ENCODE measurements around the gene ACVR1. TPM values are rescaled to one million over a fixed set of nuclear protein-coding genes. Genes with fewer than 3 reads are reported as not detected.
A peak's percentile ranks its signal among the peaks of the same experiment; 100 is the strongest.

ACVR1 gene
- total and polyA plus RNA-seq, 2 donors (not counting 1 experiment from before 2014, with no cell fraction given), result 42.9 to 72.1 TPM

- no peak overlapping the region for H3K4me3 ChIP-seq (replicated peaks in 1 of 4; ENCODE audit: control extremely low read depth in 1 of 4, insufficient read depth in 1 of 4, low read depth in 3 of 4, low read length in 4 of 4)
- H3K9ac ChIP-seq (ENCODE audit: insufficient read depth, low read length), result no peak overlapping the region
- no peaks in the 10 kb centered on the region for H3K27me3 ChIP-seq (ENCODE audit: control insufficient read depth, insufficient read depth, low read length)
- no peaks in the 10 kb centered on the region for H3K9me3 ChIP-seq (ENCODE audit: control insufficient read depth, insufficient read depth, low read depth, low read length)
- no peaks in the 10 kb centered on the region for H3K79me2 ChIP-seq (ENCODE audit: control insufficient read depth, insufficient read depth, low read length)
- H2AFZ ChIP-seq (ENCODE audit: low read length), result no peak overlapping the region
- no peaks in the 10 kb centered on the region for H3K4me1 ChIP-seq (ENCODE audit: control insufficient read depth, extremely low read depth, insufficient read depth, low read length)
- DNase-seq (ENCODE audit: low read depth in 2 of 2), result no peak
- TF ChIP-seq EZH2 (IDR thresholded peaks at IDR 0.05; ENCODE audit: low read length, missing control alignments) (no peak), CTCF (conservative IDR thresholded peaks at IDR 0.05 in 1 of 2, IDR thresholded peaks at IDR 0.05 in 1 of 2; ENCODE audit: low read depth in 1 of 2, low read length in 2 of 2) (no peak)
- H3K27ac ChIP-seq (ENCODE audit: insufficient read depth, low read length), result no peak overlapping the region
- H3K36me3 ChIP-seq (ENCODE audit: control insufficient read depth, insufficient read depth, low read length), result no peaks in the 10 kb centered on the region
- H3K4me2 ChIP-seq (ENCODE audit: extremely low read depth, insufficient read depth, low read length), result no peak overlapping the region
- H4K20me1 ChIP-seq (ENCODE audit: control insufficient read depth, extremely low read depth, insufficient read depth, low read length), result no peaks in the 10 kb centered on the region
Observed at GRCh38 chr2:157699806-157700205, 176.3 kb downstream of the ACVR1 start.

GRCh38 chr2:157699009-157699408 is 177.1 kb downstream of the ACVR1 start:
- H3K4me1 ChIP-seq (ENCODE audit: control insufficient read depth, extremely low read depth, insufficient read depth, low read length), result no peaks in the 10 kb centered on the region
- no peaks in the 10 kb centered on the region for H3K36me3 ChIP-seq (ENCODE audit: control insufficient read depth, insufficient read depth, low read length)
- no peaks in the 10 kb centered on the region for H3K27me3 ChIP-seq (ENCODE audit: control insufficient read depth, insufficient read depth, low read length)
- no peak overlapping the region for H3K4me3 ChIP-seq (replicated peaks in 1 of 4; ENCODE audit: control extremely low read depth in 1 of 4, insufficient read depth in 1 of 4, low read depth in 3 of 4, low read length in 4 of 4)
- no peak overlapping the region for H3K27ac ChIP-seq (ENCODE audit: insufficient read depth, low read length)
- no peaks in the 10 kb centered on the region for H4K20me1 ChIP-seq (ENCODE audit: control insufficient read depth, extremely low read depth, insufficient read depth, low read length)
- DNase-seq (ENCODE audit: low read depth in 2 of 2), result no peak
- no peak overlapping the region for H3K9ac ChIP-seq (ENCODE audit: insufficient read depth, low read length)
- no peak overlapping the region for H3K4me2 ChIP-seq (ENCODE audit: extremely low read depth, insufficient read depth, low read length)
- no peak overlapping the region for H2AFZ ChIP-seq (ENCODE audit: low read length)
- no peak for TF ChIP-seq CTCF (conservative IDR thresholded peaks at IDR 0.05 in 1 of 2, IDR thresholded peaks at IDR 0.05 in 1 of 2; ENCODE audit: low read depth in 1 of 2, low read length in 2 of 2)
- no peak for TF ChIP-seq EZH2 (IDR thresholded peaks at IDR 0.05; ENCODE audit: low read length, missing control alignments)
- no peaks in the 10 kb centered on the region for H3K79me2 ChIP-seq (ENCODE audit: control insufficient read depth, insufficient read depth, low read length)
- no peaks in the 10 kb centered on the region for H3K9me3 ChIP-seq (ENCODE audit: control insufficient read depth, insufficient read depth, low read depth, low read length)

- H3K36me3 ChIP-seq (ENCODE audit: control insufficient read depth, insufficient read depth, low read length), result no peaks in the 10 kb centered on the region
- no peak overlapping the region for H3K27ac ChIP-seq (ENCODE audit: insufficient read depth, low read length)
- no peaks in the 10 kb centered on the region for H3K9me3 ChIP-seq (ENCODE audit: control insufficient read depth, insufficient read depth, low read depth, low read length)
- no peak for TF ChIP-seq EZH2 (IDR thresholded peaks at IDR 0.05; ENCODE audit: low read length, missing control alignments)
- no peak for TF ChIP-seq CTCF (conservative IDR thresholded peaks at IDR 0.05 in 1 of 2, IDR thresholded peaks at IDR 0.05 in 1 of 2; ENCODE audit: low read depth in 1 of 2, low read length in 2 of 2)
- no peak overlapping the region for H3K9ac ChIP-seq (ENCODE audit: insufficient read depth, low read length)
- no peaks in the 10 kb centered on the region for H3K4me1 ChIP-seq (ENCODE audit: control insufficient read depth, extremely low read depth, insufficient read depth, low read length)
- H3K4me3 ChIP-seq (replicated peaks in 1 of 4; ENCODE audit: control extremely low read depth in 1 of 4, insufficient read depth in 1 of 4, low read depth in 3 of 4, low read length in 4 of 4), result no peak overlapping the region
- no peaks in the 10 kb centered on the region for H4K20me1 ChIP-seq (ENCODE audit: control insufficient read depth, extremely low read depth, insufficient read depth, low read length)
- no peak overlapping the region for H2AFZ ChIP-seq (ENCODE audit: low read length)
- no peaks in the 10 kb centered on the region for H3K27me3 ChIP-seq (ENCODE audit: control insufficient read depth, insufficient read depth, low read length)
- H3K79me2 ChIP-seq (ENCODE audit: control insufficient read depth, insufficient read depth, low read length), result no peaks in the 10 kb centered on the region
- peak in 1 of 2 donors; percentile 47 for DNase-seq (ENCODE audit: low read depth in 2 of 2)
- H3K4me2 ChIP-seq (ENCODE audit: extremely low read depth, insufficient read depth, low read length), result no peak overlapping the region
Observed at GRCh38 chr2:157698430-157698829, 177.7 kb downstream of the ACVR1 start.
